Calu3 (cell line): ENCODE data around the gene GYPC. TPM values are rescaled to one million over a fixed set of nuclear protein-coding genes. Genes with fewer than 3 reads are reported as not detected.

ENCODE experiments used
- BruUV-seq: library from RNA; stranded (reverse); fragments of 400-500 nt; replicated peaks from 2 replicates; lab custom pipeline; 2021; lab: Mats Ljungman, UMichigan
- CTCF ChIA-PET: fragments of 300-600 bp; sonication (Branson Sonifier 250); formaldehyde crosslinking; loops from one replicate; lab custom pipeline; 2022; ENCODE audit warnings: antibody characterized with exemption; lab: Charles Lee
- DNase-seq: peaks from one replicate; pipeline ENCODE4 v3.0.0; 2022
- H3K27ac Mint-ChIP-seq: one replicate; pipeline ENCODE4 v1.8.0; 2022; ENCODE audit warnings: mixed read lengths; ENCODE audit not compliant: unreplicated experiment
- H3K27me3 Mint-ChIP-seq: one replicate; pipeline ENCODE4 v1.8.0; 2022; ENCODE audit warnings: mixed read lengths; ENCODE audit not compliant: unreplicated experiment
- H3K36me3 Mint-ChIP-seq: one replicate; pipeline ENCODE4 v1.8.0; 2022; ENCODE audit warnings: mild to moderate bottlenecking, moderate library complexity, mixed read lengths; ENCODE audit not compliant: insufficient read depth, unreplicated experiment
- H3K4me1 Mint-ChIP-seq: one replicate; pipeline ENCODE4 v1.8.0; 2022; ENCODE audit warnings: mild to moderate bottlenecking, low read depth, mixed read lengths; ENCODE audit not compliant: unreplicated experiment
- H3K4me3 Mint-ChIP-seq: one replicate; pipeline ENCODE4 v1.8.0; 2022; ENCODE audit warnings: mild to moderate bottlenecking, low read depth, moderate library complexity, mixed read lengths; ENCODE audit not compliant: unreplicated experiment
- H3K9me3 Mint-ChIP-seq: one replicate; pipeline ENCODE4 v1.8.0; 2022; ENCODE audit warnings: low read depth, mixed read lengths; ENCODE audit not compliant: unreplicated experiment
- CTCF ChIP-seq: fragments of 200-600 bp; IDR thresholded peaks from one replicate; pipeline ENCODE4 v1.8.0; 2022; ENCODE audit warnings: antibody characterized with exemption; ENCODE audit not compliant: unreplicated experiment
- intact Hi-C: fragments of 100-400 bp; cut with micrococcal nuclease; formaldehyde crosslinking; loops from one replicate; pipeline ENCODE4 v1.10.0; 2022; ENCODE audit not compliant: unreplicated experiment
- total RNA-seq: library from RNA; stranded (reverse); gene quantifications from 2 replicates; pipeline ENCODE4 v1.2.3, GENCODE V29; 2022

The GYPC gene
- total RNA-seq, 1 experiment from 2014 or later, result not detected

GRCh38 chr2:126671488-126671887 is 15.5 kb downstream of the GYPC start:
- Mint-ChIP-seq H3K27ac (no peak overlapping the region), H3K9me3 (peaks cover 2% of the 10 kb centered on the region), H3K4me1 (no peaks in the 10 kb centered on the region), H3K4me3 (no peak overlapping the region), H3K27me3 (no peaks in the 10 kb centered on the region), H3K36me3 (no peaks in the 10 kb centered on the region)
- CTCF ChIA-PET, result no interaction called here
- TF ChIP-seq CTCF, result no peak
- BruUV-seq, result no TSS peak
- no peak for DNase-seq
- intact Hi-C loops, result no loop called here

- Mint-ChIP-seq H3K36me3 (no peaks in the 10 kb centered on the region), H3K4me3 (no peak overlapping the region), H3K27me3 (no peaks in the 10 kb centered on the region), H3K9me3 (peaks cover 7% of the 10 kb centered on the region), H3K4me1 (no peaks in the 10 kb centered on the region), H3K27ac (no peak overlapping the region)
- TF ChIP-seq CTCF, result no peak
- CTCF ChIA-PET, result interaction anchor here (0.6 kb wide), 1 partner anchor 97 kb away, joined by 3 read pairs; no protein-coding TSS in a partner anchor
- no TSS peak for BruUV-seq
- no peak for DNase-seq
- intact Hi-C loops, result no loop called here
Observed at GRCh38 chr2:126672980-126673605, 17.1 kb downstream of the GYPC start.

GRCh38 chr2:126674075-126674744 is 18.3 kb downstream of the GYPC start:
- Mint-ChIP-seq H3K9me3 (peaks cover 7% of the 10 kb centered on the region), H3K27ac (no peak overlapping the region), H3K4me1 (no peaks in the 10 kb centered on the region), H3K36me3 (no peaks in the 10 kb centered on the region), H3K4me3 (no peak overlapping the region), H3K27me3 (no peaks in the 10 kb centered on the region)
- BruUV-seq, result no TSS peak
- CTCF ChIA-PET, result no interaction called here
- intact Hi-C loops, result no loop called here
- no peak for DNase-seq
- TF ChIP-seq CTCF, result no peak

- Mint-ChIP-seq H3K4me3 (no peak overlapping the region), H3K27me3 (no peaks in the 10 kb centered on the region), H3K4me1 (no peaks in the 10 kb centered on the region), H3K36me3 (no peaks in the 10 kb centered on the region), H3K27ac (no peak overlapping the region), H3K9me3 (peaks cover 7% of the 10 kb centered on the region)
- CTCF ChIA-PET, result no interaction called here
- no peak for DNase-seq
- intact Hi-C loops, result no loop called here
- BruUV-seq, result no TSS peak
- no peak for TF ChIP-seq CTCF
Observed at GRCh38 chr2:126675637-126676036, 19.7 kb downstream of the GYPC start.
